WTC11 (cell line): ENCODE data around the gene FITM1. TPM values are rescaled to one million over a fixed set of nuclear protein-coding genes. Genes with fewer than 3 reads are reported as not detected.

ENCODE experiments used
- ATAC-seq: fragments of 200-7000 bp; cut with Tn5 transposase; 2 replicates; pipeline ENCODE4 v1.10.0; 2021; ENCODE audit warnings: mild to moderate bottlenecking, moderate library complexity
- CTCF ChIA-PET: fragments of 300-600 bp; sonication (Branson Sonifier 250); formaldehyde crosslinking; loops from one replicate; lab custom pipeline; 2021; ENCODE audit warnings: antibody characterized with exemption; lab: Charles Lee
- POLR2A ChIA-PET: fragments of 350-600 bp; sonication (Branson Sonifier 250); formaldehyde crosslinking; loops from one replicate; lab custom pipeline; 2021; ENCODE audit warnings: antibody characterized with exemption; lab: Charles Lee
- DNase-seq: peaks from one replicate; pipeline ENCODE4 v3.0.0; 2021; ENCODE audit warnings: low spot score
- H3K27ac Mint-ChIP-seq: 2 replicates; pipeline ENCODE4 v1.8.0; 2021; ENCODE audit warnings: mixed read lengths
- H3K27me3 Mint-ChIP-seq: 2 replicates; pipeline ENCODE4 v1.8.0; 2021; ENCODE audit warnings: low read depth, mild to moderate bottlenecking, moderate library complexity, mixed read lengths
- H3K36me3 Mint-ChIP-seq: 2 replicates; pipeline ENCODE4 v1.8.0; 2021; ENCODE audit warnings: mixed read lengths
- H3K4me1 Mint-ChIP-seq: 2 replicates; pipeline ENCODE4 v1.8.0; 2022; ENCODE audit warnings: mixed read lengths
- H3K4me3 Mint-ChIP-seq: 2 replicates; pipeline ENCODE4 v1.8.0; 2021; ENCODE audit warnings: mild to moderate bottlenecking, moderate library complexity, mixed read lengths
- H3K9me3 Mint-ChIP-seq: 2 replicates; pipeline ENCODE4 v1.8.0; 2021; ENCODE audit warnings: mixed read lengths
- CBFB ChIP-seq: sonication (generic); formaldehyde crosslinking; IDR thresholded peaks from 2 replicates; pipeline ENCODE4 v1.8.1; 2022; ENCODE audit warnings: mild to moderate bottlenecking, low read depth, missing genetic modification reagents
- CREB1 ChIP-seq: sonication (generic); formaldehyde crosslinking; IDR thresholded peaks from 2 replicates; pipeline ENCODE4 v1.8.0; 2023; ENCODE audit warnings: mild to moderate bottlenecking, missing genetic modification reagents
- FOXJ3 ChIP-seq: sonication (generic); formaldehyde crosslinking; IDR thresholded peaks from 2 replicates; pipeline ENCODE4 v1.9.0; 2021; ENCODE audit warnings: missing genetic modification reagents, mild to moderate bottlenecking, borderline replicate concordance
- NFE2L1 ChIP-seq: sonication (generic); formaldehyde crosslinking; IDR thresholded peaks from 2 replicates; pipeline ENCODE4 v1.8.1; 2023; ENCODE audit warnings: missing genetic modification reagents
- OVOL2 ChIP-seq: fragments of 250-450 bp; sonication (Bioruptor Pico); IDR thresholded peaks from 2 replicates; pipeline ENCODE4 v1.9.0; 2021; ENCODE audit warnings: mild to moderate bottlenecking, borderline replicate concordance
- total RNA-seq: library from RNA; stranded (reverse); gene quantifications from 3 replicates; pipeline ENCODE4 v1.2.3, GENCODE V29; 2021
- TF ChIP-seq, protein P1 (sequence below): sonication (generic); formaldehyde crosslinking; IDR thresholded peaks from 2 replicates; pipeline ENCODE4 v1.8.1; 2022; ENCODE audit warnings: low read depth, mild to moderate bottlenecking, moderate library complexity, missing genetic modification reagents, borderline replicate concordance
- TF ChIP-seq, protein P2 (sequence below): sonication (generic); formaldehyde crosslinking; IDR thresholded peaks from 2 replicates; pipeline ENCODE4 v1.8.1; 2022; ENCODE audit warnings: missing genetic modification reagents, borderline replicate concordance
- TF ChIP-seq, protein P3 (sequence below): fragments of 250-450 bp; sonication (Bioruptor Pico); IDR thresholded peaks from 2 replicates; pipeline ENCODE4 v1.9.0; 2021; ENCODE audit warnings: mild to moderate bottlenecking
- TF ChIP-seq, protein P4 (sequence below): sonication (generic); formaldehyde crosslinking; IDR thresholded peaks from 2 replicates; pipeline ENCODE4 v1.8.0; 2022; ENCODE audit warnings: missing genetic modification reagents
- TF ChIP-seq, protein P5 (sequence below): sonication (generic); formaldehyde crosslinking; IDR thresholded peaks from 2 replicates; pipeline ENCODE4 v1.8.1; 2023; ENCODE audit warnings: mild to moderate bottlenecking, missing genetic modification reagents, moderate library complexity
- TF ChIP-seq, protein P6 (sequence below): sonication (generic); formaldehyde crosslinking; IDR thresholded peaks from 2 replicates; pipeline ENCODE4 v1.8.1; 2023; ENCODE audit warnings: mild to moderate bottlenecking, missing genetic modification reagents, borderline replicate concordance
- TF ChIP-seq, protein P7 (sequence below): sonication (generic); formaldehyde crosslinking; IDR thresholded peaks from 2 replicates; pipeline ENCODE4 v1.8.0; 2022; ENCODE audit warnings: mild to moderate bottlenecking, missing genetic modification reagents
- TF ChIP-seq, protein P8 (sequence below): fragments of 250-450 bp; sonication (Bioruptor Pico); IDR thresholded peaks from 2 replicates; pipeline ENCODE4 v1.9.0; 2021; ENCODE audit warnings: mild to moderate bottlenecking
- TF ChIP-seq, protein P9 (sequence below): sonication (generic); formaldehyde crosslinking; IDR thresholded peaks from 2 replicates; pipeline ENCODE4 v1.8.0; 2023; ENCODE audit warnings: missing genetic modification reagents
- TF ChIP-seq, protein P10 (sequence below): fragments of 200-600 bp; IDR thresholded peaks from 2 replicates; pipeline ENCODE4 v1.8.0; 2022; ENCODE audit warnings: antibody characterized with exemption
- TF ChIP-seq, protein P11 (sequence below): sonication (generic); formaldehyde crosslinking; IDR thresholded peaks from 2 replicates; pipeline ENCODE4 v1.8.1; 2023; ENCODE audit warnings: mild to moderate bottlenecking, missing genetic modification reagents

FITM1 gene
- total RNA-seq, 1 experiment from 2014 or later, result not detected

DNA sequence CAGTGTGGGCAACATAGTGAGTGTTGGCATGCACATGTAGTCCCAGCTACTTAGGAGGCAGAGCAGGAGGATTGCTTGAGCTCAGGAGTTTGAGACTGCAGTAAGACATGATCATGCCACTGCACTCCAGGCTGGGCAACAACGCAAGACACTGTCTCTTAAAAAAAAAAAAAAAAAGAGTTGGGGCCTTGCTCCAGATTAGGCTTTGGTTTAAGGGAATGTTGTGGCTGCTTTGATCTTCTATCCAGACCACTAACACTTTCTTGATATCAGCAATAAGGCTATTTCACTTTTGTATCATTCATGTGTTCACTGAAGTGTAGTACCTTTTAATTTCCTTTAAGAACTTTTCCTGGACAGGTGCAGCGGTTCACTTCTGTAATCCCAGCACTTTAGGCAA, 2.8 kb upstream of the FITM1 start:
- no peak overlapping the region for H3K27ac Mint-ChIP-seq
- H3K9me3 Mint-ChIP-seq, result no peaks in the 10 kb centered on the region
- peaks cover 4% of the 10 kb centered on the region for H3K4me1 Mint-ChIP-seq
- ChIA-PET CTCF (interaction anchor here (0.6 to 1.6 kb wide), 4 partner anchors 8 to 649 kb away, joined by 3 to 4 read pairs (median 4); partner anchors contain the start of genes IRF9 and PSME1), POLR2A (interaction anchor here (0.7 to 1.8 kb wide), 4 partner anchors 8 to 143 kb away, joined by 3 to 6 read pairs (median 3); partner anchors contain the start of genes DCAF11, IRF9, NRL and PSME1)
- no peak for DNase-seq
- no peak overlapping the region for H3K4me3 Mint-ChIP-seq
- H3K27me3 Mint-ChIP-seq, result no peaks in the 10 kb centered on the region
- ATAC-seq, result no peak
- H3K36me3 Mint-ChIP-seq, result peaks cover 8% of the 10 kb centered on the region; the same call in 1 of the 2 replicates
- TF ChIP-seq, protein P1, sequence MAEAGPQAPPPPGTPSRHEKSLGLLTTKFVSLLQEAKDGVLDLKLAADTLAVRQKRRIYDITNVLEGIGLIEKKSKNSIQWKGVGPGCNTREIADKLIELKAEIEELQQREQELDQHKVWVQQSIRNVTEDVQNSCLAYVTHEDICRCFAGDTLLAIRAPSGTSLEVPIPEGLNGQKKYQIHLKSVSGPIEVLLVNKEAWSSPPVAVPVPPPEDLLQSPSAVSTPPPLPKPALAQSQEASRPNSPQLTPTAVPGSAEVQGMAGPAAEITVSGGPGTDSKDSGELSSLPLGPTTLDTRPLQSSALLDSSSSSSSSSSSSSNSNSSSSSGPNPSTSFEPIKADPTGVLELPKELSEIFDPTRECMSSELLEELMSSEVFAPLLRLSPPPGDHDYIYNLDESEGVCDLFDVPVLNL (CRISPR knock-in tag), result no peak
- TF ChIP-seq, protein P2, sequence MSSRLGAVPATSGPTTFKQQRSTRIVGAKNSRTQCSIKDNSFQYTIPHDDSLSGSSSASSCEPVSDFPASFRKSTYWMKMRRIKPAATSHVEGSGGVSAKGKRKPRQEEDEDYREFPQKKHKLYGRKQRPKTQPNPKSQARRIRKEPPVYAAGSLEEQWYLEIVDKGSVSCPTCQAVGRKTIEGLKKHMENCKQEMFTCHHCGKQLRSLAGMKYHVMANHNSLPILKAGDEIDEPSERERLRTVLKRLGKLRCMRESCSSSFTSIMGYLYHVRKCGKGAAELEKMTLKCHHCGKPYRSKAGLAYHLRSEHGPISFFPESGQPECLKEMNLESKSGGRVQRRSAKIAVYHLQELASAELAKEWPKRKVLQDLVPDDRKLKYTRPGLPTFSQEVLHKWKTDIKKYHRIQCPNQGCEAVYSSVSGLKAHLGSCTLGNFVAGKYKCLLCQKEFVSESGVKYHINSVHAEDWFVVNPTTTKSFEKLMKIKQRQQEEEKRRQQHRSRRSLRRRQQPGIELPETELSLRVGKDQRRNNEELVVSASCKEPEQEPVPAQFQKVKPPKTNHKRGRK (CRISPR knock-in tag), result no peak
- TF ChIP-seq, protein P3, sequence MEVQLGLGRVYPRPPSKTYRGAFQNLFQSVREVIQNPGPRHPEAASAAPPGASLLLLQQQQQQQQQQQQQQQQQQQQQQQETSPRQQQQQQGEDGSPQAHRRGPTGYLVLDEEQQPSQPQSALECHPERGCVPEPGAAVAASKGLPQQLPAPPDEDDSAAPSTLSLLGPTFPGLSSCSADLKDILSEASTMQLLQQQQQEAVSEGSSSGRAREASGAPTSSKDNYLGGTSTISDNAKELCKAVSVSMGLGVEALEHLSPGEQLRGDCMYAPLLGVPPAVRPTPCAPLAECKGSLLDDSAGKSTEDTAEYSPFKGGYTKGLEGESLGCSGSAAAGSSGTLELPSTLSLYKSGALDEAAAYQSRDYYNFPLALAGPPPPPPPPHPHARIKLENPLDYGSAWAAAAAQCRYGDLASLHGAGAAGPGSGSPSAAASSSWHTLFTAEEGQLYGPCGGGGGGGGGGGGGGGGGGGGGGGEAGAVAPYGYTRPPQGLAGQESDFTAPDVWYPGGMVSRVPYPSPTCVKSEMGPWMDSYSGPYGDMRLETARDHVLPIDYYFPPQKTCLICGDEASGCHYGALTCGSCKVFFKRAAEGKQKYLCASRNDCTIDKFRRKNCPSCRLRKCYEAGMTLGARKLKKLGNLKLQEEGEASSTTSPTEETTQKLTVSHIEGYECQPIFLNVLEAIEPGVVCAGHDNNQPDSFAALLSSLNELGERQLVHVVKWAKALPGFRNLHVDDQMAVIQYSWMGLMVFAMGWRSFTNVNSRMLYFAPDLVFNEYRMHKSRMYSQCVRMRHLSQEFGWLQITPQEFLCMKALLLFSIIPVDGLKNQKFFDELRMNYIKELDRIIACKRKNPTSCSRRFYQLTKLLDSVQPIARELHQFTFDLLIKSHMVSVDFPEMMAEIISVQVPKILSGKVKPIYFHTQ (CRISPR knock-in tag), result no peak
- TF ChIP-seq, protein P4, sequence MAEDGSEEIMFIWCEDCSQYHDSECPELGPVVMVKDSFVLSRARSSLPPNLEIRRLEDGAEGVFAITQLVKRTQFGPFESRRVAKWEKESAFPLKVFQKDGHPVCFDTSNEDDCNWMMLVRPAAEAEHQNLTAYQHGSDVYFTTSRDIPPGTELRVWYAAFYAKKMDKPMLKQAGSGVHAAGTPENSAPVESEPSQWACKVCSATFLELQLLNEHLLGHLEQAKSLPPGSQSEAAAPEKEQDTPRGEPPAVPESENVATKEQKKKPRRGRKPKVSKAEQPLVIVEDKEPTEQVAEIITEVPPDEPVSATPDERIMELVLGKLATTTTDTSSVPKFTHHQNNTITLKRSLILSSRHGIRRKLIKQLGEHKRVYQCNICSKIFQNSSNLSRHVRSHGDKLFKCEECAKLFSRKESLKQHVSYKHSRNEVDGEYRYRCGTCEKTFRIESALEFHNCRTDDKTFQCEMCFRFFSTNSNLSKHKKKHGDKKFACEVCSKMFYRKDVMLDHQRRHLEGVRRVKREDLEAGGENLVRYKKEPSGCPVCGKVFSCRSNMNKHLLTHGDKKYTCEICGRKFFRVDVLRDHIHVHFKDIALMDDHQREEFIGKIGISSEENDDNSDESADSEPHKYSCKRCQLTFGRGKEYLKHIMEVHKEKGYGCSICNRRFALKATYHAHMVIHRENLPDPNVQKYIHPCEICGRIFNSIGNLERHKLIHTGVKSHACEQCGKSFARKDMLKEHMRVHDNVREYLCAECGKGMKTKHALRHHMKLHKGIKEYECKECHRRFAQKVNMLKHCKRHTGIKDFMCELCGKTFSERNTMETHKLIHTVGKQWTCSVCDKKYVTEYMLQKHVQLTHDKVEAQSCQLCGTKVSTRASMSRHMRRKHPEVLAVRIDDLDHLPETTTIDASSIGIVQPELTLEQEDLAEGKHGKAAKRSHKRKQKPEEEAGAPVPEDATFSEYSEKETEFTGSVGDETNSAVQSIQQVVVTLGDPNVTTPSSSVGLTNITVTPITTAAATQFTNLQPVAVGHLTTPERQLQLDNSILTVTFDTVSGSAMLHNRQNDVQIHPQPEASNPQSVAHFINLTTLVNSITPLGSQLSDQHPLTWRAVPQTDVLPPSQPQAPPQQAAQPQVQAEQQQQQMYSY, result no peak
- TF ChIP-seq, protein P5, sequence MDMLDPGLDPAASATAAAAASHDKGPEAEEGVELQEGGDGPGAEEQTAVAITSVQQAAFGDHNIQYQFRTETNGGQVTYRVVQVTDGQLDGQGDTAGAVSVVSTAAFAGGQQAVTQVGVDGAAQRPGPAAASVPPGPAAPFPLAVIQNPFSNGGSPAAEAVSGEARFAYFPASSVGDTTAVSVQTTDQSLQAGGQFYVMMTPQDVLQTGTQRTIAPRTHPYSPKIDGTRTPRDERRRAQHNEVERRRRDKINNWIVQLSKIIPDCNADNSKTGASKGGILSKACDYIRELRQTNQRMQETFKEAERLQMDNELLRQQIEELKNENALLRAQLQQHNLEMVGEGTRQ (CRISPR knock-in tag), result no peak
- TF ChIP-seq CREB1 (CRISPR knock-in tag) (no peak), FOXJ3 (CRISPR knock-in tag) (no peak), CBFB (CRISPR knock-in tag) (no peak), NFE2L1 (no peak), OVOL2 (CRISPR knock-in tag) (no peak)
- TF ChIP-seq, protein P6, sequence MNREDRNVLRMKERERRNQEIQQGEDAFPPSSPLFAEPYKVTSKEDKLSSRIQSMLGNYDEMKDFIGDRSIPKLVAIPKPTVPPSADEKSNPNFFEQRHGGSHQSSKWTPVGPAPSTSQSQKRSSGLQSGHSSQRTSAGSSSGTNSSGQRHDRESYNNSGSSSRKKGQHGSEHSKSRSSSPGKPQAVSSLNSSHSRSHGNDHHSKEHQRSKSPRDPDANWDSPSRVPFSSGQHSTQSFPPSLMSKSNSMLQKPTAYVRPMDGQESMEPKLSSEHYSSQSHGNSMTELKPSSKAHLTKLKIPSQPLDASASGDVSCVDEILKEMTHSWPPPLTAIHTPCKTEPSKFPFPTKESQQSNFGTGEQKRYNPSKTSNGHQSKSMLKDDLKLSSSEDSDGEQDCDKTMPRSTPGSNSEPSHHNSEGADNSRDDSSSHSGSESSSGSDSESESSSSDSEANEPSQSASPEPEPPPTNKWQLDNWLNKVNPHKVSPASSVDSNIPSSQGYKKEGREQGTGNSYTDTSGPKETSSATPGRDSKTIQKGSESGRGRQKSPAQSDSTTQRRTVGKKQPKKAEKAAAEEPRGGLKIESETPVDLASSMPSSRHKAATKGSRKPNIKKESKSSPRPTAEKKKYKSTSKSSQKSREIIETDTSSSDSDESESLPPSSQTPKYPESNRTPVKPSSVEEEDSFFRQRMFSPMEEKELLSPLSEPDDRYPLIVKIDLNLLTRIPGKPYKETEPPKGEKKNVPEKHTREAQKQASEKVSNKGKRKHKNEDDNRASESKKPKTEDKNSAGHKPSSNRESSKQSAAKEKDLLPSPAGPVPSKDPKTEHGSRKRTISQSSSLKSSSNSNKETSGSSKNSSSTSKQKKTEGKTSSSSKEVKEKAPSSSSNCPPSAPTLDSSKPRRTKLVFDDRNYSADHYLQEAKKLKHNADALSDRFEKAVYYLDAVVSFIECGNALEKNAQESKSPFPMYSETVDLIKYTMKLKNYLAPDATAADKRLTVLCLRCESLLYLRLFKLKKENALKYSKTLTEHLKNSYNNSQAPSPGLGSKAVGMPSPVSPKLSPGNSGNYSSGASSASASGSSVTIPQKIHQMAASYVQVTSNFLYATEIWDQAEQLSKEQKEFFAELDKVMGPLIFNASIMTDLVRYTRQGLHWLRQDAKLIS (CRISPR knock-in tag), result no peak
- TF ChIP-seq, protein P7, sequence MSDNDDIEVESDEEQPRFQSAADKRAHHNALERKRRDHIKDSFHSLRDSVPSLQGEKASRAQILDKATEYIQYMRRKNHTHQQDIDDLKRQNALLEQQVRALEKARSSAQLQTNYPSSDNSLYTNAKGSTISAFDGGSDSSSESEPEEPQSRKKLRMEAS (CRISPR knock-in tag), result no peak
- TF ChIP-seq, protein P8, sequence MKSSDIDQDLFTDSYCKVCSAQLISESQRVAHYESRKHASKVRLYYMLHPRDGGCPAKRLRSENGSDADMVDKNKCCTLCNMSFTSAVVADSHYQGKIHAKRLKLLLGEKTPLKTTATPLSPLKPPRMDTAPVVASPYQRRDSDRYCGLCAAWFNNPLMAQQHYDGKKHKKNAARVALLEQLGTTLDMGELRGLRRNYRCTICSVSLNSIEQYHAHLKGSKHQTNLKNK (CRISPR knock-in tag), result no peak
- TF ChIP-seq, protein P9, sequence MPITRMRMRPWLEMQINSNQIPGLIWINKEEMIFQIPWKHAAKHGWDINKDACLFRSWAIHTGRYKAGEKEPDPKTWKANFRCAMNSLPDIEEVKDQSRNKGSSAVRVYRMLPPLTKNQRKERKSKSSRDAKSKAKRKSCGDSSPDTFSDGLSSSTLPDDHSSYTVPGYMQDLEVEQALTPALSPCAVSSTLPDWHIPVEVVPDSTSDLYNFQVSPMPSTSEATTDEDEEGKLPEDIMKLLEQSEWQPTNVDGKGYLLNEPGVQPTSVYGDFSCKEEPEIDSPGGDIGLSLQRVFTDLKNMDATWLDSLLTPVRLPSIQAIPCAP (CRISPR knock-in tag), result no peak
- TF ChIP-seq, protein P10, sequence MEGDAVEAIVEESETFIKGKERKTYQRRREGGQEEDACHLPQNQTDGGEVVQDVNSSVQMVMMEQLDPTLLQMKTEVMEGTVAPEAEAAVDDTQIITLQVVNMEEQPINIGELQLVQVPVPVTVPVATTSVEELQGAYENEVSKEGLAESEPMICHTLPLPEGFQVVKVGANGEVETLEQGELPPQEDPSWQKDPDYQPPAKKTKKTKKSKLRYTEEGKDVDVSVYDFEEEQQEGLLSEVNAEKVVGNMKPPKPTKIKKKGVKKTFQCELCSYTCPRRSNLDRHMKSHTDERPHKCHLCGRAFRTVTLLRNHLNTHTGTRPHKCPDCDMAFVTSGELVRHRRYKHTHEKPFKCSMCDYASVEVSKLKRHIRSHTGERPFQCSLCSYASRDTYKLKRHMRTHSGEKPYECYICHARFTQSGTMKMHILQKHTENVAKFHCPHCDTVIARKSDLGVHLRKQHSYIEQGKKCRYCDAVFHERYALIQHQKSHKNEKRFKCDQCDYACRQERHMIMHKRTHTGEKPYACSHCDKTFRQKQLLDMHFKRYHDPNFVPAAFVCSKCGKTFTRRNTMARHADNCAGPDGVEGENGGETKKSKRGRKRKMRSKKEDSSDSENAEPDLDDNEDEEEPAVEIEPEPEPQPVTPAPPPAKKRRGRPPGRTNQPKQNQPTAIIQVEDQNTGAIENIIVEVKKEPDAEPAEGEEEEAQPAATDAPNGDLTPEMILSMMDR, result no peak
- TF ChIP-seq, protein P11, sequence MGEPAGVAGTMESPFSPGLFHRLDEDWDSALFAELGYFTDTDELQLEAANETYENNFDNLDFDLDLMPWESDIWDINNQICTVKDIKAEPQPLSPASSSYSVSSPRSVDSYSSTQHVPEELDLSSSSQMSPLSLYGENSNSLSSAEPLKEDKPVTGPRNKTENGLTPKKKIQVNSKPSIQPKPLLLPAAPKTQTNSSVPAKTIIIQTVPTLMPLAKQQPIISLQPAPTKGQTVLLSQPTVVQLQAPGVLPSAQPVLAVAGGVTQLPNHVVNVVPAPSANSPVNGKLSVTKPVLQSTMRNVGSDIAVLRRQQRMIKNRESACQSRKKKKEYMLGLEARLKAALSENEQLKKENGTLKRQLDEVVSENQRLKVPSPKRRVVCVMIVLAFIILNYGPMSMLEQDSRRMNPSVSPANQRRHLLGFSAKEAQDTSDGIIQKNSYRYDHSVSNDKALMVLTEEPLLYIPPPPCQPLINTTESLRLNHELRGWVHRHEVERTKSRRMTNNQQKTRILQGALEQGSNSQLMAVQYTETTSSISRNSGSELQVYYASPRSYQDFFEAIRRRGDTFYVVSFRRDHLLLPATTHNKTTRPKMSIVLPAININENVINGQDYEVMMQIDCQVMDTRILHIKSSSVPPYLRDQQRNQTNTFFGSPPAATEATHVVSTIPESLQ (CRISPR knock-in tag), result no peak
